WTC11 (cell line): ENCODE measurements around the gene SLC24A4. TPM values are rescaled to one million over a fixed set of nuclear protein-coding genes. Genes with fewer than 3 reads are reported as not detected.

Experiments
- ATAC-seq: fragments of 200-7000 bp; cut with Tn5 transposase; 2 replicates; pipeline ENCODE4 v1.10.0; 2021; ENCODE audit warnings: mild to moderate bottlenecking, moderate library complexity
- CTCF ChIA-PET: fragments of 300-600 bp; sonication (Branson Sonifier 250); formaldehyde crosslinking; loops from one replicate; lab custom pipeline; 2021; ENCODE audit warnings: antibody characterized with exemption; lab: Charles Lee
- POLR2A ChIA-PET: fragments of 350-600 bp; sonication (Branson Sonifier 250); formaldehyde crosslinking; loops from one replicate; lab custom pipeline; 2021; ENCODE audit warnings: antibody characterized with exemption; lab: Charles Lee
- DNase-seq: peaks from one replicate; pipeline ENCODE4 v3.0.0; 2021; ENCODE audit warnings: low spot score
- H3K27ac Mint-ChIP-seq: 2 replicates; pipeline ENCODE4 v1.8.0; 2021; ENCODE audit warnings: mixed read lengths
- H3K27me3 Mint-ChIP-seq: 2 replicates; pipeline ENCODE4 v1.8.0; 2021; ENCODE audit warnings: low read depth, mild to moderate bottlenecking, moderate library complexity, mixed read lengths
- H3K36me3 Mint-ChIP-seq: 2 replicates; pipeline ENCODE4 v1.8.0; 2021; ENCODE audit warnings: mixed read lengths
- H3K4me1 Mint-ChIP-seq: 2 replicates; pipeline ENCODE4 v1.8.0; 2022; ENCODE audit warnings: mixed read lengths
- H3K4me3 Mint-ChIP-seq: 2 replicates; pipeline ENCODE4 v1.8.0; 2021; ENCODE audit warnings: mild to moderate bottlenecking, moderate library complexity, mixed read lengths
- H3K9me3 Mint-ChIP-seq: 2 replicates; pipeline ENCODE4 v1.8.0; 2021; ENCODE audit warnings: mixed read lengths
- CBFB ChIP-seq: sonication (generic); formaldehyde crosslinking; IDR thresholded peaks from 2 replicates; pipeline ENCODE4 v1.8.1; 2022; ENCODE audit warnings: mild to moderate bottlenecking, low read depth, missing genetic modification reagents
- GTF2I ChIP-seq: fragments of 250-450 bp; sonication (Bioruptor Pico); conservative IDR thresholded peaks from 2 replicates; pipeline ENCODE4 v1.4.0; 2021; ENCODE audit warnings: mild to moderate bottlenecking
- HMGA2 ChIP-seq: fragments of 250-450 bp; sonication (Bioruptor Pico); IDR thresholded peaks from 2 replicates; pipeline ENCODE4 v1.4.0; 2021; ENCODE audit warnings: mild to moderate bottlenecking, moderate library complexity
- MYBL2 ChIP-seq: sonication (generic); formaldehyde crosslinking; IDR thresholded peaks from 2 replicates; pipeline ENCODE4 v1.8.1; 2023; ENCODE audit warnings: mild to moderate bottlenecking, moderate library complexity, missing genetic modification reagents
- OVOL2 ChIP-seq: fragments of 250-450 bp; sonication (Bioruptor Pico); IDR thresholded peaks from 2 replicates; pipeline ENCODE4 v1.9.0; 2021; ENCODE audit warnings: mild to moderate bottlenecking, borderline replicate concordance
- SP1 ChIP-seq: sonication (generic); formaldehyde crosslinking; conservative IDR thresholded peaks from 2 replicates; pipeline ENCODE4 v1.8.1; 2022; ENCODE audit warnings: missing genetic modification reagents
- TEAD4 ChIP-seq: sonication (generic); formaldehyde crosslinking; IDR thresholded peaks from 2 replicates; pipeline ENCODE4 v1.8.0; 2022; ENCODE audit warnings: mild to moderate bottlenecking, missing genetic modification reagents
- TP53 ChIP-seq: sonication (generic); formaldehyde crosslinking; IDR thresholded peaks from 2 replicates; pipeline ENCODE4 v1.8.1; 2023; ENCODE audit warnings: mild to moderate bottlenecking, missing genetic modification reagents
- ZNF138 ChIP-seq: sonication (generic); formaldehyde crosslinking; conservative IDR thresholded peaks from 2 replicates; pipeline ENCODE4 v1.8.1; 2022; ENCODE audit warnings: mild to moderate bottlenecking, moderate library complexity, missing genetic modification reagents
- ZNF232 ChIP-seq: sonication (generic); formaldehyde crosslinking; IDR thresholded peaks from 2 replicates; pipeline ENCODE4 v1.8.0; 2022; ENCODE audit warnings: mild to moderate bottlenecking, missing genetic modification reagents
- ZNF263 ChIP-seq: sonication (generic); formaldehyde crosslinking; IDR thresholded peaks from 2 replicates; pipeline ENCODE4 v1.8.1; 2022; ENCODE audit warnings: low read depth, mild to moderate bottlenecking, moderate library complexity, missing genetic modification reagents
- ZNF423 ChIP-seq: fragments of 250-450 bp; sonication (Bioruptor Pico); IDR thresholded peaks from 2 replicates; pipeline ENCODE4 v2.1.2; 2022; ENCODE audit warnings: mild to moderate bottlenecking, moderate library complexity
- total RNA-seq: library from RNA; stranded (reverse); gene quantifications from 3 replicates; pipeline ENCODE4 v1.2.3, GENCODE V29; 2021
- TF ChIP-seq, protein P1 (sequence below): fragments of 200-600 bp; IDR thresholded peaks from 2 replicates; pipeline ENCODE4 v1.8.0; 2022; ENCODE audit warnings: antibody characterized with exemption
- TF ChIP-seq, protein P2 (sequence below): sonication (generic); formaldehyde crosslinking; IDR thresholded peaks from 2 replicates; pipeline ENCODE4 v1.8.0; 2023; ENCODE audit warnings: mild to moderate bottlenecking, missing genetic modification reagents

Gene SLC24A4
- total RNA-seq, 1 experiment from 2014 or later: 0.90 TPM

DNA sequence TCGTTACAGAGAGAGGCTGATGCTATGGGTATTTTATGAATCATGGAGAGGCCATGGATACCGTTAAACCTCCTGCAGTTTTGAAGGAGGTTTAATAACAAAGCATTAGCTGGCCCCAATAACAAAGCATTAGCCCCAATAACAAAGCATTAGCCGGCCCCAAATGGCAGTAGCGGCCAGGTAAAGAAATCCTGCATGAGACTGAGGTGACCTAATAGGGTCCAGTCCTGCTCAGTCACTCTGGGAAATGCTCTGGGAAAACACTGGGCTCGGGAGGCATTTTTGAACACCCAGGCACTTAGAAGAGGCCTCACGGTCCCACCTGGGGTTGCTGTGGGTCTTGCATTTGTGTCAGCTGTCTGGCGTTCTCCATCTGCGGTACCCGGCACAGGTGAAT is 189.8 kb downstream of the SLC24A4 start:
- Mint-ChIP-seq H3K4me3 (peak overlapping the region; percentile 52), H3K27me3 (peaks cover 41% of the 10 kb centered on the region), H3K9me3 (no peaks in the 10 kb centered on the region), H3K36me3 (no peaks in the 10 kb centered on the region), H3K27ac (no peak overlapping the region), H3K4me1 (peaks cover 6% of the 10 kb centered on the region; the same call in 1 of the 2 replicates)
- DNase-seq: no peak
- ChIA-PET CTCF (interaction anchor here (0.9 kb wide), 1 partner anchor 52 kb away, joined by 3 read pairs; no protein-coding TSS in a partner anchor), POLR2A (interaction anchor here (0.6 kb wide), 1 partner anchor 22 kb away, joined by 3 read pairs; no protein-coding TSS in a partner anchor)
- ATAC-seq: no peak
- TF ChIP-seq ZNF263 (CRISPR knock-in tag) (no peak), MYBL2 (CRISPR knock-in tag) (no peak), ZNF232 (CRISPR knock-in tag) (no peak), OVOL2 (CRISPR knock-in tag) (no peak), CBFB (CRISPR knock-in tag) (no peak), TEAD4 (CRISPR knock-in tag) (no peak)
- TF ChIP-seq, protein P1, sequence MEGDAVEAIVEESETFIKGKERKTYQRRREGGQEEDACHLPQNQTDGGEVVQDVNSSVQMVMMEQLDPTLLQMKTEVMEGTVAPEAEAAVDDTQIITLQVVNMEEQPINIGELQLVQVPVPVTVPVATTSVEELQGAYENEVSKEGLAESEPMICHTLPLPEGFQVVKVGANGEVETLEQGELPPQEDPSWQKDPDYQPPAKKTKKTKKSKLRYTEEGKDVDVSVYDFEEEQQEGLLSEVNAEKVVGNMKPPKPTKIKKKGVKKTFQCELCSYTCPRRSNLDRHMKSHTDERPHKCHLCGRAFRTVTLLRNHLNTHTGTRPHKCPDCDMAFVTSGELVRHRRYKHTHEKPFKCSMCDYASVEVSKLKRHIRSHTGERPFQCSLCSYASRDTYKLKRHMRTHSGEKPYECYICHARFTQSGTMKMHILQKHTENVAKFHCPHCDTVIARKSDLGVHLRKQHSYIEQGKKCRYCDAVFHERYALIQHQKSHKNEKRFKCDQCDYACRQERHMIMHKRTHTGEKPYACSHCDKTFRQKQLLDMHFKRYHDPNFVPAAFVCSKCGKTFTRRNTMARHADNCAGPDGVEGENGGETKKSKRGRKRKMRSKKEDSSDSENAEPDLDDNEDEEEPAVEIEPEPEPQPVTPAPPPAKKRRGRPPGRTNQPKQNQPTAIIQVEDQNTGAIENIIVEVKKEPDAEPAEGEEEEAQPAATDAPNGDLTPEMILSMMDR: no peak
- TF ChIP-seq, protein P2, sequence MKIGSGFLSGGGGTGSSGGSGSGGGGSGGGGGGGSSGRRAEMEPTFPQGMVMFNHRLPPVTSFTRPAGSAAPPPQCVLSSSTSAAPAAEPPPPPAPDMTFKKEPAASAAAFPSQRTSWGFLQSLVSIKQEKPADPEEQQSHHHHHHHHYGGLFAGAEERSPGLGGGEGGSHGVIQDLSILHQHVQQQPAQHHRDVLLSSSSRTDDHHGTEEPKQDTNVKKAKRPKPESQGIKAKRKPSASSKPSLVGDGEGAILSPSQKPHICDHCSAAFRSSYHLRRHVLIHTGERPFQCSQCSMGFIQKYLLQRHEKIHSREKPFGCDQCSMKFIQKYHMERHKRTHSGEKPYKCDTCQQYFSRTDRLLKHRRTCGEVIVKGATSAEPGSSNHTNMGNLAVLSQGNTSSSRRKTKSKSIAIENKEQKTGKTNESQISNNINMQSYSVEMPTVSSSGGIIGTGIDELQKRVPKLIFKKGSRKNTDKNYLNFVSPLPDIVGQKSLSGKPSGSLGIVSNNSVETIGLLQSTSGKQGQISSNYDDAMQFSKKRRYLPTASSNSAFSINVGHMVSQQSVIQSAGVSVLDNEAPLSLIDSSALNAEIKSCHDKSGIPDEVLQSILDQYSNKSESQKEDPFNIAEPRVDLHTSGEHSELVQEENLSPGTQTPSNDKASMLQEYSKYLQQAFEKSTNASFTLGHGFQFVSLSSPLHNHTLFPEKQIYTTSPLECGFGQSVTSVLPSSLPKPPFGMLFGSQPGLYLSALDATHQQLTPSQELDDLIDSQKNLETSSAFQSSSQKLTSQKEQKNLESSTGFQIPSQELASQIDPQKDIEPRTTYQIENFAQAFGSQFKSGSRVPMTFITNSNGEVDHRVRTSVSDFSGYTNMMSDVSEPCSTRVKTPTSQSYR: no peak

DNA sequence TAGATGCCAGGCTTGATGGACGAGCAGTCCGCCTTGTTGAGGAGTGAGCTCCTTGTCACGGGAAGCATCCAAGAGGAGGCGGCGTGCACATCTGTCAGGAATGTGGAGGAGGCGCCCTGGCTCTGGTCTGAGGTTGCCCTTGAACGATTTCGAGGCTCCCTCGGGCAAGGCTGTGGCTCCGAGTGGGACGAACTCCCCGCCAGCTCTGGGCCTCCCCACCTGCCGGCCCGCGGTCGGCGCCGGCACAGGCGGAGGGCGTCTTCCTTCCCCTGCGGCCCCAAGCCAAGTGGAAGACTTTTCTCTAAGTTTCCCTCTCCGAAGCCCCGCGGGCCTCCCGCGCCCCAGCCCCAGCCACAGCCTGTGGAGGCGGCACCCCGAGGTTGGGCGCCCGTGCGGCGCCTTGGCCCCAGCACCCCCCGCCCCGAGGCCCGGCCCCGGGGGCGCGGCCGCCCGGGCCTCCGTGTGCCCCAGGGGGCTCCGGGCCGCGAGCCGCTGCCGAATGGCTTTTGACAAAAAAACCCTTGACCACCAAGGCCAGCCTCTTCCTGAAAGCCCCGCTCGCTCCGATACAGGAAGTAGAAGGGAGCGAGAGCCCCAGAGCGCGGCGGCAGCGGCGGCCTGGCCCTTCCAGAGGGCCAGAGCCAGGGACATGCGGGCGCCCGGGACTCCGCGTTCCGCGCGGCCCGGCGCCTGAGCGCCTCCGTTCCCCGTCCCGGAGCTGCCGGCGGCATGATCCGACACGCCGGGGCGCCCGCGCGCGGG is 190.4 kb downstream of the SLC24A4 start, which contains the start of gene RIN3:
TSS of gene RIN3 (plus strand) at position 578 of the 762 bp plus-strand sequence. CDS start at position 730, 152 bp downstream.
- TF ChIP-seq ZNF423 (CRISPR knock-in tag) (peak; percentile 54), HMGA2 (CRISPR knock-in tag) (no peak), GTF2I (CRISPR knock-in tag) (peak; percentile 96)
- Mint-ChIP-seq H3K27me3 (peaks cover 41% of the 10 kb centered on the region), H3K9me3 (no peaks in the 10 kb centered on the region), H3K4me3 (peak within 1 kb of the TSS; percentile 63), H3K27ac (no peak within 1 kb of the TSS), H3K36me3 (no peaks in the 10 kb centered on the region), H3K4me1 (peaks cover 9% of the 10 kb centered on the region; the same call in 1 of the 2 replicates)
- ATAC-seq (peak; percentile 75), DNase-seq (peak; percentile 67)
- CTCF ChIA-PET: interaction anchor here (0.9 kb wide), 1 partner anchor 53 kb away, joined by 3 read pairs; no protein-coding TSS in a partner anchor
- POLR2A ChIA-PET: interaction anchor here (0.6 kb wide), 1 partner anchor 23 kb away, joined by 3 read pairs; no protein-coding TSS in a partner anchor

DNA sequence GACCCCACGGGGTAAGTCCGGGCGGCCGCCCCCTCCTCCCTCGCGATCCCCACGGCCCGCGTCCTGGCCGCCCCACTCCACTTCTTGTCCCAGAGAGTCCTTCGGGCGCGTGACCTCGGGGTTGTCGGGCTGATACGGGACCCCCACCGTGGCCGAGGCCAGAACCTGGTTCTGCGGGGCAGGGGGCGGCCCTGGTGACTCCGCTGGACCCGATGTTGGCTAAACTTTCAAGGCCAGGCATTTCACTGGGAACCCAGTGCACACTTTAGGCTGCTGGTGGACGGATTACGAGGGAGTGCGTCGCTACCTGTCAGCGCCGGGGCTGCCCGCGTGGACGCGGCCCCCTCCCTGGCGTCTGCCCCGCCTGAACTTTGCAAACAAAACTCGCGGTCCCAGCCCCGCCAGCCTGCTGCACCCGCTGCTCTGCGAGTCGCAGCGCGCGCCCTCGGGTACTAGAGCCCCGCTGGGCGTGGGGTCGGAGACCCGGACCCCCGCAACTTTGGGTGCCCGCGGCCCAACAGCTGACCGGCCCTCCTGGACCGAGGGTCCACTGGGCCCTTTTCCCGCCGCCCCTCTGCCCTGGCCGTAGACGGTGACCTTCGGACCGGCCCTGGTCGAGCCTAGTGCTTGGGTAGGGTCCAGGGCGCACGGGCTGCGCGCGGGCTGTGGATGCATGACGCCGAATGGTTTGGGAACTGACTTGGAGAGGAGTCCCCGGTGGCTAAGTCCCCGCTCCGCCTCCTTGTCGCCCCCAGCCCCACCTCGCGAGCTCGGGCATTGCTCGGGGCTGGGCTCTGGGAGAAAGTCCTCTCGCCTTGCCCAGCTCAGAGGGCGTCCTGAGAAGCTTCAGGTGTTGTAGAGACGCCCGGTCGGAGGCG is 191.2 kb downstream of the SLC24A4 start:
- Mint-ChIP-seq H3K4me1 (peaks cover 9% of the 10 kb centered on the region; the same call in 1 of the 2 replicates), H3K9me3 (no peaks in the 10 kb centered on the region), H3K27ac (no peak overlapping the region), H3K4me3 (peak overlapping the region; percentile 63), H3K27me3 (peaks cover 41% of the 10 kb centered on the region), H3K36me3 (no peaks in the 10 kb centered on the region)
- TF ChIP-seq TP53 (CRISPR knock-in tag) (no peak), ZNF138 (CRISPR knock-in tag) (no peak), SP1 (CRISPR knock-in tag) (0 out of 2 replicates have a peak, but pooled peaks have one; percentile 32), ZNF423 (CRISPR knock-in tag) (0 out of 2 replicates have a peak, but pooled peaks have one; percentile 5)
- ChIA-PET CTCF (interaction anchor here (0.5 kb wide), 1 partner anchor 29 kb away, joined by 3 read pairs; no protein-coding TSS in a partner anchor), POLR2A (no interaction called here)
- DNase-seq (peak; percentile 44), ATAC-seq (peak; percentile 48)
